ENCODE data around the gene DDHD1.
"Not testable (repeated sequence)": the region's sequence is repeated elsewhere in the genome, so short reads cannot be mapped to it uniquely, and the experiment has no call there.

The DDHD1 gene

DNA sequence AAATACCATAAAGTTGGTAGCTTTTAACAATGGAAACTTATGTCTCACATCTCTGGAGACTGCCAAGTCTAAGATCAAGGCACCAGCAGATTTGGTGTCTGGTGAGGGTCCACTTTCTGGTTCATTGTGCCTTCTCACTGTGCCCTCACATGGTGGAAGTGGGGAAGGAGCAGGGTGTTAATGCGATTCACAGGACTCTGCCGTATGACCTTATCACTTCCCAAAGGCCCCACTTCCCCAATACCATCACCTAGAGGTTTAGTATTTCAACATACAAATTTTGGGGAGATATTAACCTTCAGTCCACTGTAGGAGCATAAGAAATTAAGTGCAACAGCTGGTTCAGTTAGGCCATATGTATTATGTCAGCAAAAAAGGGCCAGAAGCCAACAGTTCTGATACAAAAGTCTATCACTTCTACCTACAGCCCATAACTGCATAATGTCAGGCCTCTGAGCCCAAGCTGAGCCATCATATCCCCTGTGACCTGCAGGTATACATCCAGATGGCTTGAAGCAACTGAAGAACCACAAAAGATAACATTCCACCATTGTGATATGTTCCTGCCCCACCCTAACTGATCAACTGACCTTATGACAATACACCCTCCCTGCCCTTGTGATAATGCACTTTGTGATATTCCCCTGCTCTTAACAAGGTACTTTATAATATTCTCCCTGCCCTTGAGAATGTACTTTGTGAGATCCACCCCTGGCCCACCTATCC is 24.7 kb downstream of the DDHD1 start:
- Histone ChIP-seq H3K27ac (ENCODE audit: low read depth, low read length) (no peak overlapping the region), H3K79me2 (ENCODE audit: control insufficient read depth, insufficient read depth, low read length, unreplicated experiment) (peaks cover 3% of the 10 kb centered on the region), H3K36me3 (ENCODE audit: insufficient read depth, low read length) (no peaks in the 10 kb centered on the region), H2AFZ (ENCODE audit: low read length, unreplicated experiment) (no peak overlapping the region), H3K4me1 (ENCODE audit: control insufficient read depth, insufficient read depth, low read length, unreplicated experiment) (peaks cover 11% of the 10 kb centered on the region), H3K27me3 (ENCODE audit: insufficient read depth, low read length) (no peaks in the 10 kb centered on the region), H3K4me3 (ENCODE audit: low read depth, low read length) (no peak overlapping the region)

- Histone ChIP-seq H3K79me2 (ENCODE audit: control insufficient read depth, insufficient read depth, low read length, unreplicated experiment) (peaks cover 3% of the 10 kb centered on the region), H3K27ac (ENCODE audit: low read depth, low read length) (no peak overlapping the region)
Observed at GRCh38 chr14:53127832-53128231, 25.3 kb downstream of the DDHD1 start.

DNA sequence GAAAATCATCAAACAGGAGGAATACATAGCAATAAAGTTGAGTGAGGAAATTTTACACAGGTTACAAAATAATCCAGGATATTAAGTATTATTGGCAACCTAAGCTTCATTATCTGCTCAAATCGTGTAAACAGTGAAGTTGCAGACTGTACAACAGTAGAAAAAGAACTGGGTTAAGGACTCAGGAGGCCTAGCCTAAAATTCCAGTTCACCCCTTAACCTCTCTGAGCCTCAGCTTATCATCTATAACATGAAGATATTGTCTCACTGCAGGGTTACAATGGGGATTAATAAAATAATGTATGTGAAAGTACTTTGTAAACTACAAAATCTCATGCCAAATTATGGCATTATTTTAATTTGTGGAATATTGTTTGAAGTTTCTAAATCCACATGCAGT is 26.0 kb downstream of the DDHD1 start:
- peak overlapping the region; percentile 52 for H3K27ac ChIP-seq (ENCODE audit: low read depth, low read length)
- no peaks in the 10 kb centered on the region for H3K27me3 ChIP-seq (ENCODE audit: insufficient read depth, low read length)
- peaks cover 11% of the 10 kb centered on the region for H3K4me1 ChIP-seq (ENCODE audit: control insufficient read depth, insufficient read depth, low read length, unreplicated experiment)
- peaks cover 4% of the 10 kb centered on the region for H3K79me2 ChIP-seq (ENCODE audit: control insufficient read depth, insufficient read depth, low read length, unreplicated experiment)
- H3K36me3 ChIP-seq (ENCODE audit: insufficient read depth, low read length) = no peaks in the 10 kb centered on the region
- peak overlapping the region; percentile 67 for H2AFZ ChIP-seq (ENCODE audit: low read length, unreplicated experiment)
- H3K4me3 ChIP-seq (ENCODE audit: low read depth, low read length) = peak overlapping the region; percentile 73

More at GRCh38 chr14:53127832-53128231, 25.3 kb downstream of the DDHD1 start:
- Histone ChIP-seq H2AFZ (ENCODE audit: low read length, unreplicated experiment) (peak overlapping the region; percentile 67), H3K4me3 (ENCODE audit: low read depth, low read length) (no peak overlapping the region), H3K4me1 (ENCODE audit: control insufficient read depth, insufficient read depth, low read length, unreplicated experiment) (peaks cover 11% of the 10 kb centered on the region), H3K27me3 (ENCODE audit: insufficient read depth, low read length) (no peaks in the 10 kb centered on the region), H3K36me3 (ENCODE audit: insufficient read depth, low read length) (no peaks in the 10 kb centered on the region)

- peaks cover 5% of the 10 kb centered on the region for H3K79me2 ChIP-seq (ENCODE audit: control insufficient read depth, insufficient read depth, low read length, unreplicated experiment)
- H3K36me3 ChIP-seq (ENCODE audit: insufficient read depth, low read length) = no peaks in the 10 kb centered on the region
- H3K27me3 ChIP-seq (ENCODE audit: insufficient read depth, low read length) = no peaks in the 10 kb centered on the region
- peak overlapping the region; percentile 73 for H3K4me3 ChIP-seq (ENCODE audit: low read depth, low read length)
- H3K27ac ChIP-seq (ENCODE audit: low read depth, low read length) = peak overlapping the region; percentile 52
- H3K4me1 ChIP-seq (ENCODE audit: control insufficient read depth, insufficient read depth, low read length, unreplicated experiment) = peaks cover 11% of the 10 kb centered on the region
- peak overlapping the region; percentile 67 for H2AFZ ChIP-seq (ENCODE audit: low read length, unreplicated experiment)
Observed at GRCh38 chr14:53126731-53127130, 26.4 kb downstream of the DDHD1 start.

GRCh38 chr14:53124786-53125185 is 28.3 kb downstream of the DDHD1 start:
- Histone ChIP-seq H3K4me1 (ENCODE audit: control insufficient read depth, insufficient read depth, low read length, unreplicated experiment) (peaks cover 11% of the 10 kb centered on the region), H3K79me2 (ENCODE audit: control insufficient read depth, insufficient read depth, low read length, unreplicated experiment) (peaks cover 5% of the 10 kb centered on the region)

GRCh38 chr14:53121419-53121818 is 31.7 kb downstream of the DDHD1 start:
- H3K4me3 ChIP-seq (ENCODE audit: low read depth, low read length); H3K4me1 ChIP-seq (ENCODE audit: control insufficient read depth, insufficient read depth, low read length, unreplicated experiment); H3K36me3 ChIP-seq (ENCODE audit: insufficient read depth, low read length); H3K79me2 ChIP-seq (ENCODE audit: control insufficient read depth, insufficient read depth, low read length, unreplicated experiment); H3K27me3 ChIP-seq (ENCODE audit: insufficient read depth, low read length); H3K27ac ChIP-seq (ENCODE audit: low read depth, low read length); H2AFZ ChIP-seq (ENCODE audit: low read length, unreplicated experiment): not testable (repeated sequence)

More at GRCh38 chr14:53124786-53125185, 28.3 kb downstream of the DDHD1 start:
- Histone ChIP-seq H3K4me3 (ENCODE audit: low read depth, low read length) (no peak overlapping the region), H3K27me3 (ENCODE audit: insufficient read depth, low read length) (no peaks in the 10 kb centered on the region), H2AFZ (ENCODE audit: low read length, unreplicated experiment) (no peak overlapping the region), H3K27ac (ENCODE audit: low read depth, low read length) (no peak overlapping the region), H3K36me3 (ENCODE audit: insufficient read depth, low read length) (no peaks in the 10 kb centered on the region)

DNA sequence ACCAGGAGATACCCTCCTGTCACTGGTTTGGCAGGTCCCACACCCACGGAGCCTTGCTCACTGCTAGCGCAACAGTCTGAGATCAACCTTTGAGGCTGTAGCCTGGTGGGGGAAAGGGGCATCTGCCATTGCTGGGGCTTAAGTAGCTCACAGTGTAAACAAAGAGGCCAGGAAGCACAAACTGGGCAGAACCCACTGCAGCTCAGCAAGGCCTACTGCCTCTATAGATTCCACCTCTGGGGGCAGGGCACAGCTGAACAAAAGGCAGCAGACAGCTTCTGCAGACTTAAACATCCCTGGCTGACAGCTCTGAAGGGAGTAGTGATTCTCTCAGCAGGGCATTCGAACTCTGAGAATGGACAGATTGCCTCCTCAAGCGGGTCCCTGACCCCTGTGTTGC is 35.6 kb downstream of the DDHD1 start:
- not testable (repeated sequence) for H2AFZ ChIP-seq (ENCODE audit: low read length, unreplicated experiment); H3K27ac ChIP-seq (ENCODE audit: low read depth, low read length); H3K27me3 ChIP-seq (ENCODE audit: insufficient read depth, low read length); H3K4me3 ChIP-seq (ENCODE audit: low read depth, low read length); H3K36me3 ChIP-seq (ENCODE audit: insufficient read depth, low read length); H3K4me1 ChIP-seq (ENCODE audit: control insufficient read depth, insufficient read depth, low read length, unreplicated experiment)
- H3K79me2 ChIP-seq (ENCODE audit: control insufficient read depth, insufficient read depth, low read length, unreplicated experiment) = peaks cover 10% of the 10 kb centered on the region

- no peaks in the 10 kb centered on the region for H3K4me1 ChIP-seq (ENCODE audit: control insufficient read depth, insufficient read depth, low read length, unreplicated experiment)
- H2AFZ ChIP-seq (ENCODE audit: low read length, unreplicated experiment) = no peak overlapping the region
- peaks cover 8% of the 10 kb centered on the region for H3K79me2 ChIP-seq (ENCODE audit: control insufficient read depth, insufficient read depth, low read length, unreplicated experiment)
- H3K27ac ChIP-seq (ENCODE audit: low read depth, low read length) = no peak overlapping the region
- no peak overlapping the region for H3K4me3 ChIP-seq (ENCODE audit: low read depth, low read length)
- H3K36me3 ChIP-seq (ENCODE audit: insufficient read depth, low read length) = no peaks in the 10 kb centered on the region
- no peaks in the 10 kb centered on the region for H3K27me3 ChIP-seq (ENCODE audit: insufficient read depth, low read length)
Observed at GRCh38 chr14:53113989-53114388, 39.1 kb downstream of the DDHD1 start.

DNA sequence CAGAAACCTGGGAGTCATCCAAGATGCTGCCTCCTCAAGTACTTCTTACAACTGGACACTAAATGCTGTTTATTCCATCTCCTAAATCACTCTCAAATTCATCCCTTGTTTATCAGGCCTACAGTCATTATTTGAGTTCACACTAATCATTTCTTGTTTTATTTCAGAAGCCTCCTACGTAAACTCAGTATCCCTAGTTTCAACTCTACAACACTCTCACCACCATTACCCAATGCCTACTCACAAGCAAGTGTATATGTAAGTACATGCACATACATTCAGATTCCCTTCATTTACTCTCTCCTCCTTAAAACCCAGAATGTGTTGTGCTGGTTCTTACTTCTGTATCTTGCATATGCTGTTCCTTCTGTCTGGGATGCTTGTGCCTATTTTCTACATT is 43.0 kb downstream of the DDHD1 start:
- Histone ChIP-seq H3K79me2 (ENCODE audit: control insufficient read depth, insufficient read depth, low read length, unreplicated experiment) (peaks cover 7% of the 10 kb centered on the region), H3K4me1 (ENCODE audit: control insufficient read depth, insufficient read depth, low read length, unreplicated experiment) (no peaks in the 10 kb centered on the region), H2AFZ (ENCODE audit: low read length, unreplicated experiment) (no peak overlapping the region), H3K4me3 (ENCODE audit: low read depth, low read length) (no peak overlapping the region), H3K27ac (ENCODE audit: low read depth, low read length) (no peak overlapping the region), H3K27me3 (ENCODE audit: insufficient read depth, low read length) (no peaks in the 10 kb centered on the region), H3K36me3 (ENCODE audit: insufficient read depth, low read length) (0 out of 2 replicates have a peak, but pooled peaks cover 2% of the 10 kb centered on the region)

GRCh38 chr14:53109105-53110041 is 43.8 kb downstream of the DDHD1 start:
- Histone ChIP-seq H2AFZ (ENCODE audit: low read length, unreplicated experiment) (no peak overlapping the region), H3K36me3 (ENCODE audit: insufficient read depth, low read length) (0 out of 2 replicates have a peak, but pooled peaks cover 2% of the 10 kb centered on the region), H3K4me1 (ENCODE audit: control insufficient read depth, insufficient read depth, low read length, unreplicated experiment) (no peaks in the 10 kb centered on the region), H3K79me2 (ENCODE audit: control insufficient read depth, insufficient read depth, low read length, unreplicated experiment) (peaks cover 3% of the 10 kb centered on the region), H3K27me3 (ENCODE audit: insufficient read depth, low read length) (no peaks in the 10 kb centered on the region), H3K4me3 (ENCODE audit: low read depth, low read length) (no peak overlapping the region), H3K27ac (ENCODE audit: low read depth, low read length) (no peak overlapping the region)
